GM21390 (cell line): ENCODE data around the gene LGALS3BP.

Experiments used
- ATAC-seq: cut with Tn5 transposase; IDR thresholded peaks from one replicate; pipeline ENCODE4 v1.9.1; 2021; ENCODE audit not compliant: unreplicated experiment

The LGALS3BP gene

DNA sequence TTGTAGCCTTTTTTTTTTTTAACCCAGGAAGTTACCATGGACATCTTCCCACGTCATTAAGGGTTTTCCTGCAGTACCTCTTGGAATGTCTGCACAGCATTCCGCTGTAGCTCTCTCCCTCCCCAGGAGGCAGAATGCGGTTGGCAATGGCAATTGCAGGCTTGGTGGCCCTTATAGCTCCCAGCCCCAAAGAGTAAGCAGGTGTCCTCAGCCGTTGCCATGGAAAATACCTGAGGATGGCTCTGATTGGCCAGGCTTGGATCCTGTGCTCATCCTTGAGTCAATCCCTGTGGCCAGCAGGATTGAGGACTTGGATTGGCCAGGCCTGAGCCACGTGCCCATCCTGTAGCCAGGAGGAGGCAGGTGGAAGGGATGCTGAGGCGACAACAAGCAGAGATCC is 39.0 kb downstream of the LGALS3BP start:
- ATAC-seq, result no peak

DNA sequence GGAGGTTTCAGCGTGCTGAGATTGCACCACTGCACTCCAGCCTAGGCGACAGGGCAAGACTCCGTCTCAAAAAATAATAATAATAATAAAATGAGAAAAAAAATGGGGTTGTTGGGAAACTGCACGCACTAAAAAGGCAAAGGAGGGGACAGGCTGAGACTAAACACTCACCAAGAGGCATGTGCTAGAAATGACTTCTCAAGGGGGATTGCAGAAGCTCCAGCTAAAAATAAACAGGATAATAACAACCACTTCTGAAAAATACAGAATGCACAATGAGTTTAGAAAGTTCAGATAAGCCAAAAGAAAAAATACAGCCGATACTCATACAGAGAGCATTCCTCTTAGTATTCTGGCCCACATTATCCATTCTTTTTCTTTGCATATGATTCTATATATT is 39.5 kb downstream of the LGALS3BP start:
- no peak for ATAC-seq

DNA sequence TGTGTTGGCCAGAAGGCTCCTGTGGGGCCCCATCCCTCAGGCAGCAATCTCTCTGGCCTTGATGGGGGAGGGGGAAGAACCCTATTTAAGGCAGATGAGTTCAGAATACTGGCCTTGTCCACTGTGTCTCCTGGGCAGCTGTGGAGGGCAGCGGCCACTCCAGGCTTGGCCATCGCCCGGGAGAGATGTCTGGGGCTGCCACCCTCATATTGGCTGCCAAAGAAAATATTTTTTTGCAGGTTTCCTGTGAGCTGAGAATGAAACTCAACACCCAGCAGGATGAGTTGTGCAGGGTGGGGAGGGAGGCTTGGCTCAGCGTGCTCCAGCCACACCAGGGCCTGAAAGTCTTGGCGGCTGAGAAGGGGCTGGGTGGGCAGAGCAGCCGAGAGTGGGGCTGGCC is 40.1 kb downstream of the LGALS3BP start:
- ATAC-seq, result no peak

DNA sequence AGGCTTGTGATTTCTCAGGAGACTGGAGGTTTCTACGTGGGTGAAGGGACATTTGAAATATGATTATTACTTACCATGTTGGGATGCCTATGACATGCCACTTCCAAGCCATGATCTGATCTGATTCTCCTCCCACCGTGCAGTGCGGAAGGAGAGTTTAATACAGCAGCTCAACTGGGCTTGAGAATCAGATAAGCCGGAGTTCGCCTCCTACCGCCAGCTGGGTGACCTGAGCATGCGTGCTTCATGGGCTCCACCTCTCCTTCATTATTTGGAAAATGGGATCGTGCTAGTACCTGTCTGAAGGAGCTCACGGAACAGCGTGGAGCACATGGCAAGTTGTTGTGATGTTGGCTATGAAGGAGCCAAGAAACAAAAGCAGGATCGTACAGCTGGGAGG is 42.2 kb downstream of the LGALS3BP start:
- ATAC-seq, result no peak

DNA sequence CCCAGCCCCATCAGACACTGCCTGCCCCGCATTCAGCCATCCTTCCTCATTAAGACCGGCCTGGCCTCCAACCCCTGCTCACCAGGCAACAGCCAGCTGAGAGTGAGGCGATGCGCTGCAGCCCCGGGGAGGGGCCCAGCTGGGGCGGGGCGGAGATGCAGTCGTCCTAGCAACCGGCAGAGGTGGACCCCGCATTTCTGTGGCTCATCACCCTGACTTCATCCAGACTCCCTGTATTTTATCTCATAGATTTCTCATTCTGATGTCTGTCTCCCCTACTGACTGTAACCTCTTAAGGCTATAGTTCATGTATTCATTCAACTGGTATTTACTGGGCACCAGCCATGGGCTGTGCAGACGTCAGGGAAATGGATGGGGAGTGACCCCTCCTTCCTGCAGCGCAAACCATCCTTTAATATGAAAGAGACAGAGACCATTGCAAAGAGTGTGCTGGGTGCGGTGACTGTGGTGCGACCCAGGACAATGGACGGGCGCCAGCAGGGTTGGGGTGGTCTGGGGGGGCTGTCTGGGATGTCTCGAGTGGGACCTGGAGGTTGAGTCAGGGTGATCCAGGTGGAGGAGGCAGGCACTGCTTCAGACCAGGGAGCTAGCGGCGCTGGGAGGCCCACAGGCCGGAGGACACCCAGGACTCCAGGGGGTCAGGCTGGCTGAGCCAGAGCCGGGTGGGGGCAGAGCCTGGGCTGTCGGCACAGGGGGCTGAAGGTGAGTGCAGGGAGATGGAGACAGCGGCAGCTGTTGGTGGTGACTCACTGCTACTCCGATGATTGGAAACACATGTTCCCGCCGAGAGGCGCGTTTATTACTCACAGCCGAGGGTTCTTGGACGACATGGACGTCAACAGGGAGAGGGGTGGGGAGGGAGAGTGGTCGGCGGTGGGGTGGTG is 44.1 kb downstream of the LGALS3BP start:
- no peak for ATAC-seq

DNA sequence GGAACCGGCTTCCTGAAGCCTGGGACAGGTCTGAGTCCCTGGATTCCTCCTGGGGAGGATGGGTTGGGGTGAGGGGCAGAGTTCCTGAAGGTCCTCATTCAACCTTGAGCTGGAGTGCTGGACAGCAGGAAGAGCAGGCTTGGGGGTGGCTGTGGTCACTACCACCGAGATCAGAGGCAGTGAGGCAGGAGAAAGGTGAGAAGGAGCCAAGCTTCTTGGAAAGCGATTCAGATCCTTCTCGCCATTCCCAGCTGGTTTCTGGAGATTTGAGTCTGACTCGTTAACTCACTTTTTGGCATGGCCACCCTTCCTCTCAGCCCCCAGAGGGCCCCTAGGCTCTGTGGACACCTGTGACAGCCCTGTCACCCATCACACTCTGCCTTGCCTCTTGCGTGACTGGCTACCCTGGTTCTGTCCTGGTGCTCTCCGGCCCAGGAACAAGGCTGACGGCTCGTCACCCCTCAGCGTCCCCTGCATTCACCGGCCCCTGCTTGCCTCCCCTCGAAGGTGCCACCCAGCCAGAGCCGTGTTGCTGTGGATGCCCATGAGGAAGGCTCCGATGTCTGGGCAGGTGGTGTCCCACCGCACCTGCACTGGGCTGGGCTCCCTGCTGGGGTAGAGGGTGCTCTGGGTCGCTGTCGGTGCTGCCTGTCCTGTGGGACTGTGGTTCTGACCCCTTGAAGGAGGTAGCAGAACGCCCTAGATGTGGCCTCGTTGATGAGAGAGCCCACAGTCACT is 44.9 kb downstream of the LGALS3BP start:
- ATAC-seq, result no peak

DNA sequence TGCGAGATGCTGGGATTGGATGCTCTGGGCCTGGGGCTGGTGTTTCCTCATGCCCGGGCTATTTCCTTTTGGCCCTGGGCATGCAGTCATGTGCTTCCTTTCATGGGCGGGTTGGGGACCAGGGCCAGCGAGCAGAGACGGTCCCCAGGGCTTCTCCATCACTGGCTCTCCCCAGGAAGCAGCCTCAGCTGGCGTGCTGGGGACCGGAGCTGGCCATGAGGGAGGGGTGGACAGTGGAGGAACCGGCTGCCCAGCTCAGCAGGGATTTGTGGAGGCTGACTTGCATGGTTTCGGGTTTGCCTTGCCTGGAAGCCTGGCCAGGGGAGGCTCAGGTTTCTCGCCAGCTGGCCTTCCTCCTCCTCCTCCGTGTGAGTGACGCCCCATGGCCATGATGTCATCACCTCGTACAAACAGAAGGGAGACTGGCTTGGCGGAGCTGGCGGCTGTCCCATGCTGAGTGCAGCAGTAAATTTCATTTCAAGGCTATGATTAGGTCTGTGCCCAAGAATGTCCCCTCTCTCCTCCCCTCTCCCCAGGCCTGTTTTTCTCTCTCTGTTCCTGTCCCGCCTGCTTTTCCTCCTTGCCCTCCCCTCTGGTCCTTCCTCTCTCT is 45.7 kb downstream of the LGALS3BP start:
- ATAC-seq, result no peak

DNA sequence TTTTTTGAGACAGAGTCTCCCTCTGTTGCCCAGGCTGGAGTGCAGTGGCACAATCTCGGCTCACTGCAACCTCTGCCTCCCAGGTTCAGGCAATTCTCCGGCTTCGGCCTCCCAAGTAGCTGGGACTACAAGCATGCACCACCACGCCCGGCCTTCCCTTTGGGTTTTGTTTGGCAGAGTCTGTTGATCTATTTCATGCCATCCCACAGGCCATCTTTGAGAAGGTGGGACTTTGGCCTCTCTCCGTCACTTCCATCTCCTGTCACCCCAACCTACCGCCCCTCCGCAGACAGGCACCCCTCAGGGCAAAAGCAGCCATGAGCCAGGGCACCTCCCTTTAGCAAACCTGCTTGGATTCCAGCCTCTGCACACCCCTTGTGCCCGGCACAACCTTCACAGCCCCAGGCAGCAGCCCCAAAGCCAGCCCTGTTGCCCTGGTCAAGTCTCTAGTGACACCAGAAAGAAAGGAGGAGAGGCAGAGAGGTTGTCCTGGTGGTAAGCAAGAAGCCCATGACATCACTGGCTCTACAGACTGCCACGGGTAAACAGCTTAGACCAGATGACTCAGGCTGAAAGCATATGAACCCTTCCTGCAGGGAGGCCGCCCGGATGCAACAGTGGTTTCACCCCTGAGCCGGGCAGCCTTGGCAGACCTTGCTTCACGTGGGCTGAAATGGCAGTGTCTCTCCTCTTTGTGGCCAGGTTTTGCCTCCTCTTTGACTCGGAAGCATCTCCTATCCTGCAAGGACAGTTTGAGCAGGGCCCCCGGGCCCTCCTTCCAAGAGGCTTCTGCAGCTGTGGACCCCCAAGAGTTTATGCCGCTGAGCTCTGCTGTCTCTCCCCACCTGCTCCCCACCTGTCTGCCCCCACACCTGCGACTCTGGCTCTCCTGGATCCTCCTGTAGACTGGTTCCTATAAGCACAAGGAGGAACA is 46.4 kb downstream of the LGALS3BP start:
- no peak for ATAC-seq

DNA sequence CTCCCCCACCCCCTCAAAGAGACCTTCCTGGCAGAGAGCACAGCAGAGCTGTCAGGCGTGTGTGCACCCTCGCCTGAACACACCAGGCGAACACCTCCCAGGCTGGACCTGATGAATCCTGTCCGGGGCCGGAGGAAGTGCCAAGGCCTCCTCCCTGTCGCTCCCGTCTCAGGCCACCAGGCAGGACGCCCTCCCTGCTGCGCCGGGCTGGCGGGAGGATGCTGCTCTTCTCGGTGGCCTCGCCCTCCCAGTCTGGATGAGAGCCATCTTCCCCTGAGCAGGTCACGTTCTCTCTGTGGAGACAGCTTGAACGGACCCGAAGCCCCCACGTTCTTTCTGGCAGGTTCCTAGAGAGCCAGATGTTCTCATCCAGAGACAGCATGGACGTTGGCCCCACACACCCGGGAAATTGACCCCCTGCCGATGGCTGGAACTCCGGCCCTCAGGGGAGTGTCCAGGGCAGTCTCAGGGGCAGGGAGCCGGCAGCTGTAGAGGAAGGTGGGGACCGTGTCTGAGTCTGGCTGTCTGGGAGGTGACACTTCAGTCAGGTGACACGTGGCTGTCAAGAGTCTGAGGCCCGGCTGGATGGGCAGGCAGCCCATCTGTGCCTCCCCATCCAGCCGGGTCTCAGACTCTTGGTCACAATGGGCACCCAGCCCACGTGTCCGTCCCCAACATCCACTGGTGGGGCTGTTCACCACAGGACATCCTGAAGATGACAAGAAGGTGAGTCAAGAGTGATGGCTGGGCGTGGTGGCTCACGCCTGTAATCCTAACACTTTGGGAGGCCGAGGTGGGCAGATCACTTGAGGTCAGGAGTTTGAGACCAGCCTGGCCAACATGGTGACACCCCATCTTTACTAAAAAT is 49.6 kb downstream of the LGALS3BP start:
- ATAC-seq, result no peak

DNA sequence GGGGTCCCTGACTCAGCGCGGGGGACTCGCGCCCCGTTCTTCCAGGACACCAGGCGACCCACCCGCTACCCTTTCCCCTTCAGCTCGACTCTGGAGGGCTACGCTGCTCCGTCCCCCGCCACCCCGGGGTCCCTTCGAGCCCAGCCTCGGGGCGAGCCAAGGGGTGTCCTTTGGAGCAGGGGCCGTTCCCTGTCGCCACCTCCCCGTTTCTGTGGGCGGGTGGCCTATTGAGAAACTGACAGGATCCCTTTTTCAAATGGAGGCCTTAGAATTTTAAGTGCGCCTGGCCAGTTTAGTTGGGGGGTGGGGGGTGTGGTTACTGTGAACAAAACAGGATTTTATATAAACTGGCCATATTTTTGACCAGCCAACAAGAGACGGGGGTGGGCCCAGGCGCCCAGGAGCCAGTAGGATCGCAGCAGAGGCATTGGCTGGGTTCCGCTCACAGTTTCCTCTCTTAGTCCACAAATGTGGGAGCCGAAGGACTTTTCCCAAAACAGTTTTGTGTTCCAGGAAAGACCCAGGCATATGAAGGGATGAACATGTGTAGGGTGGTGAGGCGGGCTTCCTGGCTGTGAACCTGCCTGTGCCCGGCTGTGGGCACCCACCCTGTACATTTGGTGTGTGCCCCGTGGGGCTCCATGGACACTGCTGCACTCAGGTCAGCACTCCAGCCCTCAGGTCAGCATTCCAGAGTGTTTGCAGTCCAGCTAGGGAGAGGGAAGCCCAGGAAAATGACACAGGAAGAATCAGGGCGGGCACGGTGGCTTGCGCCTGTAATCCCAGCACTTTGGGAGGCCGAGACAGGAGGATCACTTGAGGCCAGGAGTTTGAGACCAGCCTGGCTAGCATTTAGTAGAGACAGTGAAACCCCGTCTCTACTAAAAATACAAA is 53.8 kb downstream of the LGALS3BP start:
- no peak for ATAC-seq

DNA sequence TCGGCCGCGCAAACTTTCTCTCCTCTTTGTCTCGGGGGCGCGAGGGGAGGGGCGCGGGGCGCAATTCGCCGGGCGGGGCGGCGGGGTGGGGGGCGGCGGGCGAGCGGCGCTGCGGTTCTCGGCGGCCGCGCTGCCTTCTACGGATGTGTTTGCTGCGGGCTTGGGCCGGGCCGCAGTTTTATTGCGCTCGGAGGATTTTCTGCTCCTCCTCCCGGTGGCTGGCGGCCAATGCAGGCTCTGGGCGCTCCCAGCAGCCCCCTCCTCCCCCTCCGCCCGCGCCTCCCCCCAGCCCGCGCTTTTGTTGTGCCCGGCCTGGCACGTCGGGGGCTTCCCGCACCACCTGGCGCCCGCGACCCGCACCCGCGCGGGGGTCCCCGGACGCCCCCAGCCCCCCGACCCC is 54.5 kb downstream of the LGALS3BP start, which contains the start of gene TIMP2:
TSS of gene TIMP2 (minus strand) at position 154 of the 400 bp plus-strand sequence. CDS start 299 bp downstream, outside the sequence.
- ATAC-seq, result no peak

DNA sequence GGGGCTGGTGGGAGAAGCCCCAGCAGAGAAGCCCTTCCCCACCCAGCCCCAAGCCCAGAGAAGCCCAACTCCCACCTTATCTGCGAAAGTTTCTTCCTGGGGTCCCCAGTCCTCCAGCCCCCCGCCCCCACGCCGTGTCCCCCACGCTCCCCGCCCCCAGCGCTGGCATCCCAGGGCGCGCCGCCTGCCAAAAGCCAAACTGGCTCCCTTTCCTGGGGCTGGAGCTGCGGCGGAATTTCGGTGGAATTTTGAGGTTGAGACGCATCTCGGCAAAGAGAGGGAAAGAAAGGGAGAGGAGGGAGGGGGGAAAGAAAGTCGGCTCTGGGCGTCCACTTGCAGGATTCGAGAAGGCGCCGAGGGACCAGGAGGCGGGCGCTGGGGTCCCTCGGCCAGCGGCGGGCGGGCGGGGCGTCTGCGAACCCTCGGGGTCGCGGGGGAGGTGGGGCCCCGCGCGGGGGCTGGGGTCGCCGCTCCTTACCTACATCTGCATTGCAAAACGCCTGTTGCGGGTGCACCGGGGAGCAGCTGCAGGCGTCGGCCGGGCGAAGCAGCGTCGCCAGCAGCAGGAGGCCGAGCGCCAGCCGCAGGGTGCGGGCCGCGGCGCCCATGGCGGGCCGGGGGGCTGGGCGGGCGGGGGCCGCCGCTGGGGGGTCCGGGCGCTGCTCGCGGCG is 55.1 kb downstream of the LGALS3BP start:
- ATAC-seq, result no peak

DNA sequence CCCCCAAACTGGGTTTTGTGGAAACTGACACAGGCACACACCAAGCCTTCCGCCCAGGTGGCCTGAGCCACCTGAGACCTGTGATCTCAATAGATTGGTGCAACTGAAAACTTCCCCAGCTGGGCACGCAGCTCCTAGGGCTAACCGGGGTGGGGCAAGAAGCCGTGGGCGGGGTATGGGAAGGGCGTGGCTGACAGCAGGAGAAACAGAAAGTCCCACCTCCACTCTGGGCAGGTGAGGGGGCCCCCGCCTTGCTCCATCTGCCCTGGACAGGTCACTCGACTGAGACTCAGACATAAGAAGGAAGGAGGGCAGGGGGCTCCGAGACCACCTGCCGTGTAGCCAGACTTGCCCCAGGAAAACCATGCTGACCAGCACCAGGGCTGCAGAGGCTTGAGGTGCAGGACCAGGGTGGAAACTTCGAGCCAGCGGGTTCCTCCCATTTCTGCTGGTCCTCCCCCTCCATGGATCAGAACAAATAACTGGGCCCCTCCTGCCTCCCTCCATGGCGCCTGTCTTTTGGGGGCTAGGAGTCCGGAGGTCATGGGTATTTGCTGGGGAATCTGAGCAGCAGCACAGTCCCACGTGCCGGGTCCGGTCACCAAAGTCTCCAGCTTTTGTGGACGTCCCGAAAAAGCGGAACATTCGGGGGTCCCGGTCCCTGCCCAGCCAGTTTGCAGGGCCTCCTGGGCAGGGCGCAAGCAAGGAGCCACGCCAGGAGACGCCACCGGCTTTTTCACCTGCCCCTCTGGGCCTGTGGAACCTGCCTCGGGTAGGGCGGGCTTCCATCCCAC is 55.9 kb downstream of the LGALS3BP start:
- ATAC-seq, result no peak

DNA sequence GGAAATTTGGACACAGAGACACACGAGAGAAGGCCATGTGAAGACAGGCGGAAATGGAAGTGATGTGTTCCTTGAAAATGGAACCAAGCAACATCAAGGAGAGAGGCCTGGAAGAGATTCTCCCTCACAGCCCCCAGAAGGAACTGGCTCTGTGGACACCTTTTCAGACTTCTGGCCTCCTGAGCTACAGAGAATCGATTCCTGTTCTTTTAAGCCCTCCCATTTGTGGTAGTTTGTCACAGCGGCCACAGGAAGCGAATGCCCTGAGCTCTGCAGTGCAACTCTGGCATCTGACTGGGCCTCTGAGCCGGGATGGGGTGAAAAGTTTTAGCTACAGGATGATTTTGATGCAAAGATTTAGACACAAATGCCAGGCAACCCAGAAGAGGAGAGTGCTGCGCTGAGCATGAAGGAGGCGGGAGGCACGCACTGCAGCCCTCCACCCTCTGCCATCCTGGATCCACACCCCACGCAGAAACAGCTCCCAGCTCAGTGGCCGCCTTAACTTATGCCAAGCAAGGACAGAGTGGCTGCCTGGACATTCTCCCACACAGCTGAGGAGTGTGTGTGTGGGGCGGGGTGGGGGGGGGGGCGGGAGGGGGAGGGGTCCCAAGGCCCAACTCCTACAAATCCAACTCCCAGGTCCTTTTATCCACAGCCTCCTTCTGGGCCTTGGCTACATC is 56.8 kb downstream of the LGALS3BP start:
- no peak for ATAC-seq

DNA sequence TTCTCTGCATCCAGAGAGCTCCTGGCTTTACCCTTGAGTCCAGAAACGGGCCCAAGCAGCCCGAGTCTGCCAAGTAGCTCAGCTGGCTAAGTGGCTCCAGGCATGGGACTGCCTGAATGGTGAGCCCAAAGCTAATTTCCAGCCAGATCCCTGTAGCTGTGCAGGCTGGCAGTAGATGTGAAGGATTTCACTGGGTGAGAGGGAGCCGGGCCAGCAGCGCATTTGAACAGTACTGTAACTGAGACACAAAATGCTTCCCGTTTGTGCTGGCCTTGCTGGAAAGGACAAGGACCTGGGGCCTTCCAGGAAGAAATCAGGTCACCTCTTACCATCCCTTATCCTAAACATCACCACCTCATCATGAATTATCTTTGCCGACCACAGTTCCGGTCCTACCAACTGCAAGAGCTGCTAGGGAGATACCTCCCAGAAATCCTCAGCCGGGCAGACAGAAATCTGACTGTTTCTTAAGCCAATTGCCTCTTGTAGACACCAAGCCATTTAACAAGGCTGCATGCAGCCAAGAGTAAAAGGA is 58.2 kb downstream of the LGALS3BP start:
- ATAC-seq, result no peak
